GM12892 (cell line): ENCODE results near the gene UVSSA.

Experiments
- POLR2A ChIP-seq: IDR thresholded peaks from 2 replicates; pipeline ENCODE4 v1.6.1; 2011; ENCODE audit warnings: low read depth, low read length, control low read depth
- POLR2AphosphoS5 ChIP-seq: IDR thresholded peaks from 2 replicates; pipeline ENCODE4 v1.6.1; 2011; ENCODE audit warnings: low read depth, low read length, control low read depth
- TAF1 ChIP-seq: IDR thresholded peaks from 2 replicates; pipeline ENCODE4 v1.6.1; 2011; ENCODE audit warnings: low read depth, mild to moderate bottlenecking, control low read depth, low read length, borderline replicate concordance

GRCh38 chr4:1376391-1376840 lies 29.4 kb downstream of the UVSSA start:
- TF ChIP-seq POLR2A (no peak), POLR2AphosphoS5 (no peak), TAF1 (no peak)
